ENCODE data around the gene DYSF.

DNA sequence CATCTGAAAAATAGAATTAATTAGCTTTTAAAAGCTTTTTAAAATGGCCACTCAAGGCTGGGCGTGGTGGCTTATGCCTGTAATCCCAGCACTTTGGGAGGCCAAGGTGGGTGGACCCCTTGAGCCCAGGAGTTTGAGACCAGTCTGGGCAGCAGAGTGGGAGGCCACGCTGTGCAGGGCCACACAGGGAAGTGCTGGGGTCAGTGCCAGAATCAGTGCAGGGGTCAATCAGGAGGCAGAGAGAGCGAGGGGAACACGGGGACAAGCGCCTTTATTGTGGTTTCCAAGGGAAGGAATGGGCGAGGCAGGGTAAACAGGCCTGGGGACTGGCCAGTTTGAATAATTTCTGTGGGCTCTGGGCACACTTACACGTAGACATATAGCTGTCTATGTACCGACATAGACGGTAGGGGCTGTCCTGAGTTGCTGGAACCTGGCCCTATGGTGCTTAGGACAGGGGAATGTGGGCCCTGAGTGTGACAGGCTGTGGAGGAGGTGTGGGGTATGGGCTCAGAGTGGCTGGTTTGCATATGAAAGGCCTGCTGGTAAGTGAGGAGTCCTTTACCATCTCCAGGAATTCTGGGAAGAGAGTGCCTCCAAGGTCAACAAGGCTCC lies 42.9 kb downstream of the DYSF start:
- TF ChIP-seq, protein P1, sequence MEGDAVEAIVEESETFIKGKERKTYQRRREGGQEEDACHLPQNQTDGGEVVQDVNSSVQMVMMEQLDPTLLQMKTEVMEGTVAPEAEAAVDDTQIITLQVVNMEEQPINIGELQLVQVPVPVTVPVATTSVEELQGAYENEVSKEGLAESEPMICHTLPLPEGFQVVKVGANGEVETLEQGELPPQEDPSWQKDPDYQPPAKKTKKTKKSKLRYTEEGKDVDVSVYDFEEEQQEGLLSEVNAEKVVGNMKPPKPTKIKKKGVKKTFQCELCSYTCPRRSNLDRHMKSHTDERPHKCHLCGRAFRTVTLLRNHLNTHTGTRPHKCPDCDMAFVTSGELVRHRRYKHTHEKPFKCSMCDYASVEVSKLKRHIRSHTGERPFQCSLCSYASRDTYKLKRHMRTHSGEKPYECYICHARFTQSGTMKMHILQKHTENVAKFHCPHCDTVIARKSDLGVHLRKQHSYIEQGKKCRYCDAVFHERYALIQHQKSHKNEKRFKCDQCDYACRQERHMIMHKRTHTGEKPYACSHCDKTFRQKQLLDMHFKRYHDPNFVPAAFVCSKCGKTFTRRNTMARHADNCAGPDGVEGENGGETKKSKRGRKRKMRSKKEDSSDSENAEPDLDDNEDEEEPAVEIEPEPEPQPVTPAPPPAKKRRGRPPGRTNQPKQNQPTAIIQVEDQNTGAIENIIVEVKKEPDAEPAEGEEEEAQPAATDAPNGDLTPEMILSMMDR (IDR thresholded peaks at IDR 0.05): no peak
- no peak for TF ChIP-seq ZFX (IDR thresholded peaks at IDR 0.05; ENCODE audit: borderline replicate concordance)

Data from 22Rv1 (cell line).